GM23338 (cell line): ENCODE measurements around the gene UBE2V1.

Experiments
- CREB1 ChIP-seq: fragments of 250-450 bp; sonication (Bioruptor Pico); IDR thresholded peaks from 2 replicates; pipeline ENCODE4 v1.5.0; 2020; ENCODE audit warnings: low read depth, mild to moderate bottlenecking, moderate library complexity
- CTCF ChIP-seq, 2 experiments: fragments of 200-600 bp in 1 of 2; sonication (generic) in 1 of 2; conservative IDR thresholded peaks; 2 replicates each; pipeline versions ENCODE4 v1.5.1 to v1.6.1; 2016 to 2017; ENCODE audit warnings: antibody characterized with exemption in 2 of 2, low read depth in 2 of 2, mild to moderate bottlenecking in 2 of 2, moderate library complexity in 1 of 2
- ETS1 ChIP-seq: IDR thresholded peaks from 2 replicates; pipeline ENCODE4 v1.6.1; 2016; ENCODE audit warnings: antibody characterized with exemption
- EZH2 ChIP-seq: fragments of 200-600 bp; sonication (generic); IDR thresholded peaks from one replicate; pipeline ENCODE4 v1.8.0; 2017; ENCODE audit warnings: antibody characterized with exemption, mild to moderate bottlenecking, low read depth; ENCODE audit not compliant: unreplicated experiment
- JUNB ChIP-seq: IDR thresholded peaks from one replicate; pipeline ENCODE4 v1.6.1; 2016; ENCODE audit warnings: antibody characterized with exemption; ENCODE audit not compliant: unreplicated experiment
- POLR2AphosphoS5 ChIP-seq: IDR thresholded peaks from 2 replicates; pipeline ENCODE4 v1.6.1; 2016; ENCODE audit warnings: antibody characterized with exemption, low read depth
- REST ChIP-seq: IDR thresholded peaks from one replicate; pipeline ENCODE4 v1.6.1; 2018; ENCODE audit warnings: antibody characterized with exemption; ENCODE audit not compliant: unreplicated experiment

GRCh38 chr20:50032955-50033666 lies 79.8 kb downstream of the UBE2V1 start:
- TF ChIP-seq EZH2 (no peak), CTCF (conservative IDR thresholded peaks at IDR 0.05; ENCODE audit: low read depth in 2 of 2) (no peak), JUNB (no peak), POLR2AphosphoS5 (no peak), REST (no peak), ETS1 (no peak), CREB1 (CRISPR knock-in tag) (no peak)
